Spinal cord (tissue), 10 donors: ENCODE results near the gene NPS. TPM values are rescaled to one million over a fixed set of nuclear protein-coding genes. Genes with fewer than 3 reads are reported as not detected.
A peak's percentile ranks its signal among the peaks of the same experiment; 100 is the strongest.

Experiments used
- DNase-seq, 6 donors: peaks; one replicate each; pipeline versions ENCODE4 v3.0.0 to v3.0.0-alpha.2; 2013 to 2015; ENCODE audit warnings: low spot score in 6 of 6, low read depth in 4 of 6
- H3K27ac ChIP-seq: one replicate; pipeline ENCODE4 v1.5.1; 2013; ENCODE audit warnings: low read depth, low read length, control low read depth
- H3K27me3 ChIP-seq: one replicate; pipeline ENCODE4 v1.6.1; 2013; ENCODE audit warnings: low read length; ENCODE audit not compliant: control insufficient read depth, insufficient read depth
- H3K36me3 ChIP-seq: one replicate; pipeline ENCODE4 v1.6.1; 2013; ENCODE audit warnings: low read length; ENCODE audit not compliant: control insufficient read depth, insufficient read depth
- H3K4me1 ChIP-seq: one replicate; pipeline ENCODE4 v1.6.1; 2013; ENCODE audit warnings: low read length; ENCODE audit not compliant: control insufficient read depth, insufficient read depth
- H3K4me3 ChIP-seq: one replicate; pipeline ENCODE4 v1.5.1; 2013; ENCODE audit warnings: low read depth, low read length, control low read depth
- H3K9me3 ChIP-seq: one replicate; pipeline ENCODE4 v1.6.1; 2013; ENCODE audit warnings: low read length; ENCODE audit not compliant: control insufficient read depth, insufficient read depth
- WGBS: methylation state at CpG from one replicate; pipeline ENCODE4 v1.1.5; 2013; ENCODE audit warnings: missing lambda C conversion rate; ENCODE audit not compliant: insufficient coverage; 5-methylcytosine and 5-hydroxymethylcytosine counted together
- polyA plus RNA-seq, 2 donors: library from polyadenylated mRNA; unstranded; fragments of 120-200 nt; gene quantifications; one replicate each; pipeline ENCODE4 v1.2.1, GENCODE V29; 2013; ENCODE audit not compliant: insufficient read length in 2 of 2
- total RNA-seq, 2 donors: library from RNA; depleted of rRNA in 1 of 2; stranded (reverse); fragments of 120-200 nt in 1 of 2; fragments of >200 nt in 1 of 2; gene quantifications; one replicate each; pipeline versions ENCODE4 v1.2.3 to v1.2.4, GENCODE V29; 2013 to 2014
- donor health status: healthy.

The NPS gene
- total and polyA plus RNA-seq, 4 donors = not detected

DNA sequence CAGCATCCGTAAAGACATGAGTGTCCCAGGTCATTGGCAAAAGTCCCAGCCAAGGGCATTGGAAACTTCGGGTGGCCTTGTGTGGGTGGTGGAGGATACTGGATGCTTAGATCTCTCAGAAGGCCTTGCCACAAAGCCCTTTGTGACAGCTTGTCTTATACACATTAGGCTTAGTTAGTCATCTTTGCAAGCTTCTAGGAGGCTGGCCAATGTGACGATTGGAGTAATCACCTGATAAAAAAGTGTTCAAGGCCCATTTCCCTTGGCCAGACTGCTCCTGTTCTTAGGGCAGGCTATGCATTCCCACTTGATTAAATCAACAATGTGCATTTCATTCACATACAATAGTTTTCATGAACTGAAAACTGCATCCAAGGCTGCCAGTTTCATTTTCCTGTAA is 26.9 kb downstream of the NPS start:
- Histone ChIP-seq H3K4me1 (no peaks in the 10 kb centered on the region), H3K27me3 (no peaks in the 10 kb centered on the region), H3K36me3 (no peaks in the 10 kb centered on the region), H3K4me3 (no peak overlapping the region), H3K9me3 (no peaks in the 10 kb centered on the region), H3K27ac (no peak overlapping the region)
- DNase-seq = no peak
- WGBS = 59% methylated on average over 2 of the region's 3 CpGs

DNA sequence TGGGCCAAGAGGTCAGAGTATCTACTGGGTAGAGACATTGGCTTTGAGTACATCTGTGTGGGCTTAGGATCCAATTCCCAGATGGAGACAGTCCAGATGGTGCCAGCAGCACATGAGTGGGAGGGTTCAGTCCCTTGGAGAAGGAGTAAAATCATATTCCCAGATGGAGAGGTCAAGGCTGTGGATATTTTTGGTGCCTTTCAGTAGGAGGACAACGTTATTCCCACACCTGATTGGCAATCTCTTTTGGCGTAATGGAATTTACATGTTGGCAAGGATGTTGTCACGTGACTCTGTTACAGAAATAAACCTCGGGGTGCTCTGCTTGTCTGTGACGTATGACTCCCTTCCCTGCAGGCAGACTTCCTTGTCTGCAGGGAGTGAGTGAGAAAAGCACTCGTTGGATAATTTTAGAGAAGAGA is 27.6 kb downstream of the NPS start:
- Histone ChIP-seq H3K4me1 (no peaks in the 10 kb centered on the region), H3K36me3 (no peaks in the 10 kb centered on the region), H3K27ac (no peak overlapping the region), H3K9me3 (no peaks in the 10 kb centered on the region), H3K4me3 (no peak overlapping the region), H3K27me3 (no peaks in the 10 kb centered on the region)
- peak in 1 of 6 donors; percentile 56 for DNase-seq
- WGBS = 72% methylated on average over 2 of the region's 6 CpGs

GRCh38 chr10:127577376-127578258 is 28.5 kb downstream of the NPS start:
- no peak overlapping the region for H3K27ac ChIP-seq
- no peaks in the 10 kb centered on the region for H3K9me3 ChIP-seq
- no peak overlapping the region for H3K4me3 ChIP-seq
- 66% methylated on average over 2 of the region's 8 CpGs for WGBS
- peak in 3 of 6 donors; percentile 17 to 85 (median 41) for DNase-seq
- no peaks in the 10 kb centered on the region for H3K4me1 ChIP-seq
- H3K36me3 ChIP-seq = no peaks in the 10 kb centered on the region
- no peaks in the 10 kb centered on the region for H3K27me3 ChIP-seq

DNA sequence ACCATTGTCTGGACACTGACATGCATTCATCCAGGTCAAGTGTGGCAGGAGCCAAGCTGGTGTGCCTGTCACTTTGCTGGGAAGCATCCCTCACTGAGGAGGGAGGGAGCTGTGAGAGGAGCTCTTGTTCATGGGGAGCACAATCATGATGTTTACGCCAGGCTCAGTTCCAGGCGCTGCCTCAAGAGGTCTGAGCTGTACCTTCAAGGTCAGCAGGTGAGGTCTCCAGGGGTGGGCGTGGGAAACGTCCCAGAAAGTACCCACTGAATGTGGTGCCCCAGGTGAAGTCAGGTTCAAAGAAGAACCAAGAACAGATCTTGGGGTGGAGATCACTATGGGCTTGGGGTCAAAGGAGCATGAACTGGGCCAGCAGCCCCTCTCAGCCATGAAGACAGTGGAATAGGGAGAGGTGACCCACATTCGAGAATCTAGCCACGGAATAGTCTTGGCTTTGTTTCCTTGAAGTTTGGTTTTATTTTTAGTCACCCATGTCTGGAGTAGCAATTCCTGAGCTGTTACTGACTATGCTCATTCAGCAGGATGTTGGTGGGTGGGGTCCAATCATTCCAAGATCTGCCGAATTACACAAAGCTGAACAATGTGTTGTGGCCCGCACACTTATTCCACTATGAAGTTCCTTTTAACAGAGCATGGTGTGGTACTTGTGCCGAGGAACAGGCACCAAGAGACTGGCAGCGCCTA is 29.3 kb downstream of the NPS start:
- H3K27me3 ChIP-seq = no peaks in the 10 kb centered on the region
- H3K4me3 ChIP-seq = no peak overlapping the region
- no peaks in the 10 kb centered on the region for H3K9me3 ChIP-seq
- no peak for DNase-seq
- H3K27ac ChIP-seq = no peak overlapping the region
- no peaks in the 10 kb centered on the region for H3K4me1 ChIP-seq
- 85% methylated on average over 10 of the region's 10 CpGs for WGBS
- H3K36me3 ChIP-seq = no peaks in the 10 kb centered on the region

GRCh38 chr10:127578961-127579305 is 29.8 kb downstream of the NPS start:
- Histone ChIP-seq H3K27ac (no peak overlapping the region), H3K4me1 (no peaks in the 10 kb centered on the region), H3K36me3 (no peaks in the 10 kb centered on the region), H3K27me3 (no peaks in the 10 kb centered on the region), H3K4me3 (no peak overlapping the region), H3K9me3 (no peaks in the 10 kb centered on the region)
- WGBS = 80% methylated on average over 1 of the region's 7 CpGs
- DNase-seq = no peak

DNA sequence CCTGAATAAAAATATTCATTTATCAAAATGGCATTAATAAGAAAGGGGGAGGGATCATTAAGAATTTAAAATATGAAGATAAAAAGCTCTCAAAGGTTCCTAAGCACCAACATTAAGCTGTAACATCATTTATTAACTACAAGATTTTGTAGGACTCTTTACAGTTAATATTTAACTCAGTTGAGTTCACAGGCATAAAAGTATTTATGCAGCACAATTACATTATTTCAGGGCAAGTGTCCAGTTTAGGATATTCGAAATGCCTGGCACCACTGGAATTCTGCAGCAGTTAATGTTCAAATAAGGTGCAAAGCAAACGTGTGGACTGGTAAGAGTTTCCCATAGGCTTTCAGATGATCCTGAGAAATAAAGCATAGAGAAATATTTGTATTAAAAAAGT is 30.5 kb downstream of the NPS start:
- no CpG with 5 or more reads among the region's 2 CpGs for WGBS
- Histone ChIP-seq H3K4me3 (no peak overlapping the region), H3K9me3 (no peaks in the 10 kb centered on the region), H3K4me1 (no peaks in the 10 kb centered on the region), H3K27ac (no peak overlapping the region), H3K27me3 (no peaks in the 10 kb centered on the region), H3K36me3 (no peaks in the 10 kb centered on the region)
- DNase-seq = peak in 1 of 6 donors; percentile 18

GRCh38 chr10:127580822-127581221 is 31.7 kb downstream of the NPS start:
- DNase-seq = no peak
- Histone ChIP-seq H3K36me3 (no peaks in the 10 kb centered on the region), H3K9me3 (no peaks in the 10 kb centered on the region), H3K4me3 (no peak overlapping the region), H3K27me3 (no peaks in the 10 kb centered on the region), H3K27ac (no peak overlapping the region), H3K4me1 (no peaks in the 10 kb centered on the region)
- 85% methylated on average over 10 of the region's 17 CpGs for WGBS

DNA sequence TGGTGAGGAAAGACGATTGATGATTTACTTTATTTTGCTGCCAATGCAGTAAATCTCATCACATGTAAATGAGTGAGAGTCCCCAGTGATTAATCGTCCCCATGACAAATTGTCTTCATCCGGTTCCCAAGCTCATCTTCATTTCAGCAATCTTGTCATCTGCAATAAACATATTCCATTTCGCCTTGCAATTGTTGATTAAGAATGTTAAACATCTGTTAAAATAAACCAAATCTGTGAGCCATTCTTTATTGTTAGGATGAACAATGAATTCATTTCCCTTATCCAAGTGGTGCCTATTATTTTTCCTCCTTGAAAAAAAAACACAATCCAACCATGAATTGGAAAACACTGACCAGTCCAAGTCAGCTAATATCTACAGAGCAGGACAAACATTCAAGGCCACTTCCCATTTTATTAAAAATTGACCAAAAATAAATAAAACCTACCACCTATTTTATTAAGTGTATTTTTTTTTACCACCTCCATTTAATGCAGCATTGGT is 36.5 kb downstream of the NPS start:
- no peaks in the 10 kb centered on the region for H3K36me3 ChIP-seq
- WGBS = 80% methylated on average over 1 of the region's 4 CpGs
- H3K27me3 ChIP-seq = no peaks in the 10 kb centered on the region
- H3K9me3 ChIP-seq = no peaks in the 10 kb centered on the region
- no peak for DNase-seq
- H3K4me3 ChIP-seq = no peak overlapping the region
- H3K27ac ChIP-seq = no peak overlapping the region
- no peaks in the 10 kb centered on the region for H3K4me1 ChIP-seq

DNA sequence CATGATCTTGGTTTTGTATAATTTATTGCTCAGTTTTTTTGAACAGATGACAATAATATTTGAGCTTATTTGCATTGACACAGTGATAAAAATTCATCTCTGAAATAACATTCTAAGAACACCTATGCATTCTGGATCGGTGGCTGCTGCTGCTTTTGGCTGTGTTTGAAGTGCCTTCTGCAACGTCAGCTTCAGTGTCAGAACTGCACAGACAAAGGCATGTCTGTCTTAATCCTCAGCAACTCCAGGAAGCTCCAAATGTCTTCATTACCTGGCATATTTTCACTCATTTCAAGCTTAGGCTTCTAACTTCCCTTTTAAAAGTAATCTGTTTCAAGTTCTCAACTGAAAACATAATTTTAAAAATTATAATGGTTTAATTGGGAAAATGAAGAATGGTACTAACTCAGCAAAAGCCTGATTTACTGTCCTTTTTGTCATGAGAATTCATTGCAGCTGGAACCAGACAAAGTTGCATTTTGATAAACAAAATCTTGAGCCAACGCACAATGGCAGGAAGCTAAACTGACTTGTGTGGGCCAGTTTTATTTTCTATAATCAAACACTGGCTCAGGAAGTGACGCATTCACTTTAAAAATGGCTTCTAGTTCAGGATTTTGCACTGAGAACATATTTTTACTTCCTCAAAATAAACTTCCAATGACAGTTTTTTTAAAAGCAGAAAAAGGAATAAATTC is 38.7 kb downstream of the NPS start:
- H3K27me3 ChIP-seq = no peaks in the 10 kb centered on the region
- no peak overlapping the region for H3K4me3 ChIP-seq
- 47% methylated on average over 3 of the region's 4 CpGs for WGBS
- no peaks in the 10 kb centered on the region for H3K9me3 ChIP-seq
- no peaks in the 10 kb centered on the region for H3K4me1 ChIP-seq
- no peaks in the 10 kb centered on the region for H3K36me3 ChIP-seq
- peak in 2 of 6 donors; percentile 15 to 28 for DNase-seq
- H3K27ac ChIP-seq = no peak overlapping the region
